ENCODE measurements around the gene SMIM1. TPM values are rescaled to one million over a fixed set of nuclear protein-coding genes. Genes with fewer than 3 reads are reported as not detected.

Gene SMIM1
- total and polyA plus RNA-seq, 2 experiments from 2014 or later = not detected

GRCh38 chr1:3790500-3790923 lies 18.0 kb downstream of the SMIM1 start:
- 64 to 66% methylated on average over 9 to 12 of the region's 12 CpGs for WGBS, 2 experiments (ENCODE audit: low coverage in 1 of 2, low lambda C conversion rate in 2 of 2, missing lambda C conversion rate in 2 of 2)
- Histone ChIP-seq H3K9me2 (ENCODE audit: insufficient read depth) (no peaks in the 10 kb centered on the region), H3K9me3 (ENCODE audit: low read depth) (no peaks in the 10 kb centered on the region), H3F3A (ENCODE audit: insufficient read depth) (no peaks in the 10 kb centered on the region), H3K9ac (no peak overlapping the region), H2AFZ (no peak overlapping the region), H3K27ac (no peak overlapping the region), H3K36me3 (ENCODE audit: low read depth) (peaks cover 8% of the 10 kb centered on the region; the same call in 1 of the 2 replicates), H3K4me2 (ENCODE audit: unreplicated experiment) (no peak overlapping the region), H3K79me2 (ENCODE audit: insufficient read depth) (peaks cover 85% of the 10 kb centered on the region), H4K20me1 (ENCODE audit: insufficient read depth) (no peaks in the 10 kb centered on the region; the same call in 1 of the 2 replicates), H3K4me1 (ENCODE audit: insufficient read depth) (peaks cover 24% of the 10 kb centered on the region), H3K27me3 (replicated peaks; ENCODE audit: insufficient read depth) (no peaks in the 10 kb centered on the region), H3K4me3 (no peak overlapping the region)
- in situ Hi-C loops (cut with MboI) = no loop called here
- TF ChIP-seq EZH2phosphoT487 (IDR thresholded peaks at IDR 0.05; ENCODE audit: insufficient read depth, low read depth) (no peak), EZH2 (IDR thresholded peaks at IDR 0.05; ENCODE audit: insufficient read depth, poor library complexity, severe bottlenecking) (no peak)
- no peak for DNase-seq

GRCh38 chr1:3790952-3791351 lies 18.4 kb downstream of the SMIM1 start:
- Histone ChIP-seq H3K9me3 (ENCODE audit: low read depth) (no peaks in the 10 kb centered on the region), H3K9me2 (ENCODE audit: insufficient read depth) (no peaks in the 10 kb centered on the region), H4K20me1 (ENCODE audit: insufficient read depth) (no peaks in the 10 kb centered on the region; the same call in 1 of the 2 replicates), H3K4me2 (ENCODE audit: unreplicated experiment) (no peak overlapping the region), H3K36me3 (ENCODE audit: low read depth) (peaks cover 5% of the 10 kb centered on the region; the same call in 1 of the 2 replicates), H3K9ac (no peak overlapping the region), H3F3A (ENCODE audit: insufficient read depth) (no peaks in the 10 kb centered on the region), H3K27ac (no peak overlapping the region), H3K27me3 (replicated peaks; ENCODE audit: insufficient read depth) (no peaks in the 10 kb centered on the region), H3K79me2 (ENCODE audit: insufficient read depth) (peaks cover 90% of the 10 kb centered on the region), H3K4me1 (ENCODE audit: insufficient read depth) (peaks cover 24% of the 10 kb centered on the region), H2AFZ (no peak overlapping the region), H3K4me3 (no peak overlapping the region)
- 87 to 90% methylated on average over 18 of the region's 18 CpGs for WGBS, 2 experiments (ENCODE audit: low coverage in 1 of 2, low lambda C conversion rate in 2 of 2, missing lambda C conversion rate in 2 of 2)
- in situ Hi-C loops (cut with MboI) = no loop called here
- TF ChIP-seq EZH2 (IDR thresholded peaks at IDR 0.05; ENCODE audit: insufficient read depth, poor library complexity, severe bottlenecking) (no peak), EZH2phosphoT487 (IDR thresholded peaks at IDR 0.05; ENCODE audit: insufficient read depth, low read depth) (no peak)
- no peak for DNase-seq

- H3K9ac ChIP-seq = peak overlapping the region; percentile 85
- H3K9me3 ChIP-seq (ENCODE audit: low read depth) = no peaks in the 10 kb centered on the region
- H4K20me1 ChIP-seq (ENCODE audit: insufficient read depth) = no peaks in the 10 kb centered on the region; the same call in 1 of the 2 replicates
- no peaks in the 10 kb centered on the region for H3F3A ChIP-seq (ENCODE audit: insufficient read depth)
- peaks cover 56% of the 10 kb centered on the region for H3K79me2 ChIP-seq (ENCODE audit: insufficient read depth)
- DNase-seq = peak; percentile 33
- TF ChIP-seq EZH2phosphoT487 (IDR thresholded peaks at IDR 0.05; ENCODE audit: insufficient read depth, low read depth) (no peak), EZH2 (IDR thresholded peaks at IDR 0.05; ENCODE audit: insufficient read depth, poor library complexity, severe bottlenecking) (no peak)
- in situ Hi-C loops (cut with MboI) = no loop called here
- H3K4me1 ChIP-seq (ENCODE audit: insufficient read depth) = peaks cover 24% of the 10 kb centered on the region
- peak overlapping the region; percentile 91 for H3K4me3 ChIP-seq
- peak overlapping the region; percentile 99 for H2AFZ ChIP-seq
- H3K36me3 ChIP-seq (ENCODE audit: low read depth) = no peaks in the 10 kb centered on the region
- peak overlapping the region; percentile 85 for H3K4me2 ChIP-seq (ENCODE audit: unreplicated experiment)
- no peaks in the 10 kb centered on the region for H3K9me2 ChIP-seq (ENCODE audit: insufficient read depth)
- no peaks in the 10 kb centered on the region for H3K27me3 ChIP-seq (replicated peaks; ENCODE audit: insufficient read depth)
- peak overlapping the region; percentile 58 for H3K27ac ChIP-seq
- WGBS, 2 experiments (ENCODE audit: low coverage in 1 of 2, low lambda C conversion rate in 2 of 2, missing lambda C conversion rate in 2 of 2) = 3 to 4% methylated on average over 32 to 53 of the region's 53 CpGs
Observed at GRCh38 chr1:3795453-3796214, 23.1 kb downstream of the SMIM1 start.

DNA sequence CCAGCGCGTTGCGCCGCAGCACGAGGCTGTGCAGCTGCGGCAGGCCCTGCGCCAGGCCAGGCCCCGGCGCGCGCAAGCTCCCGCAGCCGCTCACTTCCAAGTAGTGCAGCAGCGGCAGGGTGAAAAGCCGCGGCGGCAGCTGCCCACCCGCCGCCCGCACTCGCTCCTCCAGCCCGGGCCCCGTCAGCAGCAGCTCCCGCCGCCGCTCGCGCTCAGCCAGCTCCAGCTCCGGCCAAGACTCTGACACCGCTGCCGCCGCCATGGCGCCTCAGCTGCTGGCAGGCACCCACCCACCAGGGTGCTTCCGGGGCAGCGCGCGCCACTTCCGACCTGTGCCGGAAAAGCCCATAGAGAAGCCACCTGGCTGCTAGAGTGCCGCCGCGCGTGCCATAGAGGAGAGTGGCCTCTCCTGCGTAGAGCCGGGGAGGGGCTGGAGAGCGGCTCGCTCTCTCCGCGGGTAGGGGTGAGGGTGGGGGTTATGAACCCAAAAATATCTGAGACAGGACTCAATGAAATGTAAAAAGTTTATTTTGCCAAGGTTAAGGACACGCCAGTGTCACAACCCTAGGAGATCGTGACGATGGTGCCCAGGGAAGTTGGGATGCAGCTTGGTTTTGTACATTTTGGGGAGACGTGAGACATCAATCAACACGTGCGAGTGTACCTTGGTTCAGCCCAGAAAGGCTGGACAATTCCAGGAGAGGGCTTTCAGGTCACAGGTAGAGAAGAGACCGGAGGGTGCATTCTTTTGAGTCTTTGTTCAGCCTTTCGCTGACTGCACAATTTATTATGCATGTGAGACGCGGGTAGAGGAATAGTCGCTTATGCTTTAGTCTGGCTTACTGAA lies 23.9 kb downstream of the SMIM1 start, which contains the start of gene LRRC47:
Gene LRRC47 (minus strand): TSS at position 284 of the 847 bp plus-strand sequence. CDS start 22 bp downstream, at position 262.
- TF ChIP-seq EZH2phosphoT487 (IDR thresholded peaks at IDR 0.05; ENCODE audit: insufficient read depth, low read depth) = no peak
- no peak for TF ChIP-seq EZH2 (IDR thresholded peaks at IDR 0.05; ENCODE audit: insufficient read depth, poor library complexity, severe bottlenecking)

More for the DNA sequence above, 23.9 kb downstream of the SMIM1 start, which contains the start of gene LRRC47:
- peak within 1 kb of the TSS; percentile 91 for H3K4me3 ChIP-seq
- H3K79me2 ChIP-seq (ENCODE audit: insufficient read depth) = peaks cover 48% of the 10 kb centered on the region
- no peaks in the 10 kb centered on the region for H3K27me3 ChIP-seq (replicated peaks; ENCODE audit: insufficient read depth)
- no peaks in the 10 kb centered on the region for H3K9me3 ChIP-seq (ENCODE audit: low read depth)
- peak within 1 kb of the TSS; percentile 99 for H2AFZ ChIP-seq
- no peaks in the 10 kb centered on the region; the same call in 1 of the 2 replicates for H4K20me1 ChIP-seq (ENCODE audit: insufficient read depth)
- H3F3A ChIP-seq (ENCODE audit: insufficient read depth) = no peaks in the 10 kb centered on the region
- H3K27ac ChIP-seq = peak within 1 kb of the TSS; percentile 58
- peak; percentile 96 for DNase-seq
- no peaks in the 10 kb centered on the region for H3K9me2 ChIP-seq (ENCODE audit: insufficient read depth)
- H3K4me1 ChIP-seq (ENCODE audit: insufficient read depth) = peaks cover 24% of the 10 kb centered on the region
- H3K4me2 ChIP-seq (ENCODE audit: unreplicated experiment) = peak within 1 kb of the TSS; percentile 85
- no peaks in the 10 kb centered on the region for H3K36me3 ChIP-seq (ENCODE audit: low read depth)
- 1 to 2% methylated on average over 42 to 53 of the region's 60 CpGs for WGBS, 2 experiments (ENCODE audit: low coverage in 1 of 2, low lambda C conversion rate in 2 of 2, missing lambda C conversion rate in 2 of 2)
- H3K9ac ChIP-seq = peak within 1 kb of the TSS; percentile 85
- in situ Hi-C loops (cut with MboI) = no loop called here
